Stimulated activated naive CD8-positive, alpha-beta T cell treated with anti-CD3 and anti-CD28 coated beads, Interleukin-15, Interleukin-2, amounts not matched to agents 100 ng/mL and 50 ng/mL, for 24 hours (primary cell): ENCODE data around the gene ZNF587.
"Not testable (repeated sequence)": the region's sequence is repeated elsewhere in the genome, so short reads cannot be mapped to it uniquely, and the experiment has no call there.

Experiments
- H3K27ac Mint-ChIP-seq: one replicate; pipeline ENCODE4 v1.8.0; 2021; ENCODE audit warnings: mild to moderate bottlenecking, mixed read lengths
- H3K27me3 Mint-ChIP-seq: one replicate; pipeline ENCODE4 v1.8.0; 2021; ENCODE audit warnings: mixed read lengths
- H3K36me3 Mint-ChIP-seq: one replicate; pipeline ENCODE4 v1.8.0; 2021; ENCODE audit warnings: low read depth, mixed read lengths
- H3K4me1 Mint-ChIP-seq: one replicate; pipeline ENCODE4 v1.8.0; 2021; ENCODE audit warnings: low read depth, mixed read lengths
- H3K4me3 Mint-ChIP-seq: one replicate; pipeline ENCODE4 v1.8.0; 2021; ENCODE audit warnings: mild to moderate bottlenecking, mixed read lengths
- H3K9me3 Mint-ChIP-seq: one replicate; pipeline ENCODE4 v1.8.0; 2021; ENCODE audit warnings: mixed read lengths

The ZNF587 gene

GRCh38 chr19:57847164-57847563 lies 2.5 kb upstream of the ZNF587 start:
- not testable (repeated sequence) for H3K4me3 Mint-ChIP-seq, H3K9me3 Mint-ChIP-seq, H3K27ac Mint-ChIP-seq, H3K27me3 Mint-ChIP-seq
- Mint-ChIP-seq H3K36me3 (peaks cover 63% of the 10 kb centered on the region), H3K4me1 (peaks cover 22% of the 10 kb centered on the region)

- H3K36me3 Mint-ChIP-seq, result peaks cover 59% of the 10 kb centered on the region
- H3K4me3 Mint-ChIP-seq, result peak overlapping the region; percentile 90
- H3K4me1 Mint-ChIP-seq, result peaks cover 27% of the 10 kb centered on the region
- not testable (repeated sequence) for H3K27me3 Mint-ChIP-seq, H3K9me3 Mint-ChIP-seq
- H3K27ac Mint-ChIP-seq, result peak overlapping the region; percentile 91
Measured at GRCh38 chr19:57849162-57849665, 445 bp upstream of the ZNF587 start.

- peaks cover 27% of the 10 kb centered on the region for H3K4me1 Mint-ChIP-seq
- H3K4me3 Mint-ChIP-seq, result peak overlapping the region; percentile 90
- H3K9me3 Mint-ChIP-seq, result peaks cover 5% of the 10 kb centered on the region
- H3K27me3 Mint-ChIP-seq, result no peaks in the 10 kb centered on the region
- peak overlapping the region; percentile 91 for H3K27ac Mint-ChIP-seq
- H3K36me3 Mint-ChIP-seq, result peaks cover 58% of the 10 kb centered on the region
Measured at GRCh38 chr19:57850553-57851017, 926 bp downstream of the ZNF587 start.

- not testable (repeated sequence) for H3K27ac Mint-ChIP-seq, H3K4me3 Mint-ChIP-seq
Measured at GRCh38 chr19:57851812-57852603, 2.3 kb downstream of the ZNF587 start.

GRCh38 chr19:57854117-57854516 lies 4.5 kb downstream of the ZNF587 start:
- peaks cover 30% of the 10 kb centered on the region for H3K4me1 Mint-ChIP-seq
- H3K27ac Mint-ChIP-seq, H3K27me3 Mint-ChIP-seq, H3K4me3 Mint-ChIP-seq, H3K9me3 Mint-ChIP-seq: not testable (repeated sequence)
- peaks cover 75% of the 10 kb centered on the region for H3K36me3 Mint-ChIP-seq

More at GRCh38 chr19:57851812-57852603, 2.3 kb downstream of the ZNF587 start:
- not testable (repeated sequence) for H3K27me3 Mint-ChIP-seq, H3K9me3 Mint-ChIP-seq
- peaks cover 65% of the 10 kb centered on the region for H3K36me3 Mint-ChIP-seq
- peaks cover 30% of the 10 kb centered on the region for H3K4me1 Mint-ChIP-seq

- not testable (repeated sequence) for H3K27ac Mint-ChIP-seq, H3K27me3 Mint-ChIP-seq, H3K4me1 Mint-ChIP-seq, H3K4me3 Mint-ChIP-seq
- Mint-ChIP-seq H3K9me3 (peaks cover 32% of the 10 kb centered on the region), H3K36me3 (peaks cover 96% of the 10 kb centered on the region)
Measured at GRCh38 chr19:57862351-57862750, 12.7 kb downstream of the ZNF587 start.

- Mint-ChIP-seq H3K4me1 (no peaks in the 10 kb centered on the region), H3K9me3 (peaks cover 24% of the 10 kb centered on the region), H3K27me3 (no peaks in the 10 kb centered on the region), H3K4me3 (no peak overlapping the region), H3K27ac (no peak overlapping the region), H3K36me3 (peaks cover 93% of the 10 kb centered on the region)
Measured at GRCh38 chr19:57867868-57868492, 18.3 kb downstream of the ZNF587 start.

GRCh38 chr19:57869655-57870054 lies 20.0 kb downstream of the ZNF587 start:
- H3K27ac Mint-ChIP-seq, H3K27me3 Mint-ChIP-seq, H3K4me3 Mint-ChIP-seq, H3K4me1 Mint-ChIP-seq: not testable (repeated sequence)
- H3K36me3 Mint-ChIP-seq, result peaks cover 93% of the 10 kb centered on the region
- H3K9me3 Mint-ChIP-seq, result peaks cover 32% of the 10 kb centered on the region

GRCh38 chr19:57870225-57870624 lies 20.6 kb downstream of the ZNF587 start:
- Mint-ChIP-seq H3K36me3 (peaks cover 93% of the 10 kb centered on the region), H3K9me3 (peaks cover 29% of the 10 kb centered on the region), H3K4me1 (no peaks in the 10 kb centered on the region), H3K4me3 (no peak overlapping the region), H3K27me3 (no peaks in the 10 kb centered on the region), H3K27ac (no peak overlapping the region)

GRCh38 chr19:57872450-57872849 lies 22.8 kb downstream of the ZNF587 start:
- H3K9me3 Mint-ChIP-seq, result peaks cover 45% of the 10 kb centered on the region
- no peak overlapping the region for H3K27ac Mint-ChIP-seq
- no peak overlapping the region for H3K4me3 Mint-ChIP-seq
- H3K27me3 Mint-ChIP-seq, result no peaks in the 10 kb centered on the region
- no peaks in the 10 kb centered on the region for H3K4me1 Mint-ChIP-seq
- H3K36me3 Mint-ChIP-seq, result peaks cover 93% of the 10 kb centered on the region

- not testable (repeated sequence) for H3K4me3 Mint-ChIP-seq, H3K27ac Mint-ChIP-seq, H3K4me1 Mint-ChIP-seq, H3K27me3 Mint-ChIP-seq
- H3K36me3 Mint-ChIP-seq, result peaks cover 93% of the 10 kb centered on the region
- H3K9me3 Mint-ChIP-seq, result peaks cover 48% of the 10 kb centered on the region
Measured at GRCh38 chr19:57873883-57874799, 24.5 kb downstream of the ZNF587 start.

GRCh38 chr19:57886046-57886445 lies 36.4 kb downstream of the ZNF587 start:
- Mint-ChIP-seq H3K27me3 (no peaks in the 10 kb centered on the region), H3K36me3 (peaks cover 62% of the 10 kb centered on the region), H3K4me3 (peak overlapping the region; percentile 5), H3K9me3 (peaks cover 22% of the 10 kb centered on the region), H3K27ac (no peak overlapping the region), H3K4me1 (peaks cover 29% of the 10 kb centered on the region)

- peaks cover 62% of the 10 kb centered on the region for H3K36me3 Mint-ChIP-seq
- H3K4me3 Mint-ChIP-seq, result peak overlapping the region; percentile 93
- peaks cover 26% of the 10 kb centered on the region for H3K9me3 Mint-ChIP-seq
- peaks cover 29% of the 10 kb centered on the region for H3K4me1 Mint-ChIP-seq
- H3K27ac Mint-ChIP-seq, result peak overlapping the region; percentile 0
- H3K27me3 Mint-ChIP-seq, result no peaks in the 10 kb centered on the region
Measured at GRCh38 chr19:57887195-57887941, 37.7 kb downstream of the ZNF587 start.

GRCh38 chr19:57888107-57888559 lies 38.5 kb downstream of the ZNF587 start:
- Mint-ChIP-seq H3K27me3 (no peaks in the 10 kb centered on the region), H3K4me1 (peaks cover 29% of the 10 kb centered on the region), H3K36me3 (peaks cover 55% of the 10 kb centered on the region), H3K9me3 (peaks cover 26% of the 10 kb centered on the region), H3K27ac (peak overlapping the region; percentile 92), H3K4me3 (peak overlapping the region; percentile 93)
